SH-SY5Y (cell line): ENCODE results near the gene KLHL29.

Experiments used
- GATA2 ChIP-seq: IDR thresholded peaks from 2 replicates; pipeline ENCODE4 v1.6.1; 2011; ENCODE audit warnings: mild to moderate bottlenecking, low read depth, low read length
- GATA3 ChIP-seq: IDR thresholded peaks from 2 replicates; pipeline ENCODE4 v1.6.1; 2011; ENCODE audit warnings: low read depth, mild to moderate bottlenecking, low read length, moderate library complexity

KLHL29 gene

GRCh38 chr2:23359631-23360567, 25.1 kb upstream of the KLHL29 start:
- TF ChIP-seq GATA2, result no peak

DNA sequence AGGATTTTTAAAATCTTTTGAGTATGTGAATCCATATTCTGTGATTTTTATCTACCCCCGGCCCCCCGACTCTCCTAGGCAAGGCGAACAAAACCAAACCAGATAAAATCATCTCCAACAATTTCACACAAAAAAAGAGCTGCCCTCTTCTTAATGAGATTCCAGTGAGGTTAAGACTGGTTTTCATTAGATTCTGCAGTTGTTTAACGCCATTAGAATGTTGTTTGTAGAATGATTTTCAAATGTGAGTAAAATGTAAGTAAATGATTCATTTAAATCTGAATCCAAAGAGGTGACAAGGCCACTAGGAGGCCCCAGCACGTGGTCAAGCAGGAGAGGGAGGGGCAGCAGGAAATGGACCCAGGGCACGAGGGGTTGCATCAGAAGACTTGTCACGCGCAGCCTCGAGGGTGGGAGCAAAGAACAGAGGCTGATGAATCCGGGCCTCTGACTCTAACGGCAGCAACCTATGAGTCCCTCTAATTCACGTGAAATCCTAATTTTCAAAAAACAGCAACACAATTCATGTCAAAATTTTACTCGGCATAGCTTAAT, 24.3 kb upstream of the KLHL29 start:
- no peak for TF ChIP-seq GATA2

DNA sequence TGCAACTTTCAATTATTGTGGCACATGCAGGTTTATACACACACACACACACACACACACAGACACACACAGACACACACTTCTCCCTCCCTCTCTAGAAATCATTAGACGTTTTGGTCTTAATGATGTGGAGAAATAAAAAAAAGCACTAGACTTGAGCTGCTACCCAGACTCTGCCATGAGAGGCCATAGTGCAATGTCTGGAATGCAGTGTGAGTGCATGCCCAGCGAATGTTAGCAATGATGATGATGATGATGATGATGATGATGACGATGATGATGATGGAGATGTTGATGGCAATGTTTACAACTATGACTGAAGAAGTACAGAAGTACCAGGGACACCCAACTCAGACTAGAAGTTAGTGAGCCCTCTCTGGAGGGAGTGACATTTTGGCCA, 23.8 kb upstream of the KLHL29 start:
- no peak for TF ChIP-seq GATA3
- TF ChIP-seq GATA2, result no peak

- TF ChIP-seq GATA3 (no peak), GATA2 (no peak)
These were observed 21.7 kb upstream of the KLHL29 start for GRCh38 chr2:23363268-23363667.

- TF ChIP-seq GATA2 (no peak), GATA3 (no peak)
These were observed 21.1 kb upstream of the KLHL29 start for GRCh38 chr2:23363831-23364230.

GRCh38 chr2:23366720-23367119, 18.3 kb upstream of the KLHL29 start:
- TF ChIP-seq GATA2 (no peak), GATA3 (no peak)

DNA sequence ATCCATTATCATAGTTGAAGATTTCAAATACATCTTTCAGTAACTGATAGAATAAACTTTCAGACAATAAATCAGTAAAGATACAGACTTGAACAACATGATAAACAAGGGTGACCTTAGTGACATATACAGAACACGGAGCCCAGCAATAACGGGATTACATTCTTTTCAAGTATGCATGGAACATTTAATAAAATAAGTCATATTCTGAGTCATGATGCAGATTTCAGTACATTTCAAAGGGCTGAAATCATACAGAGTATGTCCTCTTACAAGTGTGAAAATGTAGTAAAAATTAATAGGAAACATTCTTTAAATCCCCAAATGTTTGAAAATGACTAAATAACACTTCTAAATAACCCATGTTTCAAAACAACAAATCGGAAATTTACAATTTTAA, 17.2 kb upstream of the KLHL29 start:
- TF ChIP-seq GATA3 (no peak), GATA2 (no peak)

- no peak for TF ChIP-seq GATA3
- no peak for TF ChIP-seq GATA2
These were observed 11.3 kb upstream of the KLHL29 start for GRCh38 chr2:23373666-23374065.

DNA sequence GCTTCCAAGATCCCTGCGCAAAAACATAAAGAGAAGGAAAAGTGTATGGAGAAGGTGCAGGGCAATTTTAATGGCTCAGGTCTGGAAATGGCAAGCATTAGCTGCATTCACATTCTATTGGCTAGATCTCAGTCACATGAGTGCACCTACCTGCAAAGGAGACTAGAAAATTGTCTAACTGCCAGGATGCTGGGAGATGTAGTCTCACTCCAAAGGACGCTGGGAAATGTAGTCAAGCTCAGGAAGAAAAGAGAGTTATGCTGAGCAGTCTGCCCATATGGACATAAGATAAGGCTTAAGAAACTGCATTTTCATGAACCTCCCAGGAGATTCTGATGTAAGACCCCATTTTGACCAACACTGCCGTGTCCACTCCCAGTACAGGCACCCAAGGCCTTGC, 9.5 kb upstream of the KLHL29 start:
- TF ChIP-seq GATA3 (no peak), GATA2 (no peak)

- TF ChIP-seq GATA3 (no peak), GATA2 (no peak)
These were observed 8.9 kb upstream of the KLHL29 start for GRCh38 chr2:23376075-23376474.

GRCh38 chr2:23376972-23377371, 8.0 kb upstream of the KLHL29 start:
- no peak for TF ChIP-seq GATA3
- no peak for TF ChIP-seq GATA2

DNA sequence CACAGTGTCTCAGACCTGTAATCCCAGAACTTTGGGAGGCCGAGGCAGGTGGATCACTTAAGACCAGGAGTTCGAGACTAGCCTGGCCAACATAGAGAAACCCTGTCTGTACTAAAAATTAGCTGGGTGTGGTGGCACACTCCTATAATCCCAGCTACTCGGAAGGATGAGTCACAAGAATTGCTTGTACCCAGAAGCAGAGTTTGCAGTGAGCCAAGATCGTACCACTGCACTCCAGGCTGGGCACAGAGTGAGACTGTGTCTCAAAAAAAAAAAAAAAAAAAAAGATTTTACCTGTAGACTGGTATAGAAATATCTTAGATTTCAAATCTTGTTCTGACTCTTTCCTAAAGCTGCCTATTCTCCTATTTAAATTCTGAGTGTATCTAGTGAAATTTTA, 7.2 kb upstream of the KLHL29 start:
- TF ChIP-seq GATA2 (no peak), GATA3 (no peak)

- TF ChIP-seq GATA2 (no peak), GATA3 (no peak)
These were observed 6.5 kb upstream of the KLHL29 start for GRCh38 chr2:23378496-23378895.

- TF ChIP-seq GATA2 (no peak), GATA3 (no peak)
These were observed 5.7 kb upstream of the KLHL29 start for GRCh38 chr2:23379220-23379695.

DNA sequence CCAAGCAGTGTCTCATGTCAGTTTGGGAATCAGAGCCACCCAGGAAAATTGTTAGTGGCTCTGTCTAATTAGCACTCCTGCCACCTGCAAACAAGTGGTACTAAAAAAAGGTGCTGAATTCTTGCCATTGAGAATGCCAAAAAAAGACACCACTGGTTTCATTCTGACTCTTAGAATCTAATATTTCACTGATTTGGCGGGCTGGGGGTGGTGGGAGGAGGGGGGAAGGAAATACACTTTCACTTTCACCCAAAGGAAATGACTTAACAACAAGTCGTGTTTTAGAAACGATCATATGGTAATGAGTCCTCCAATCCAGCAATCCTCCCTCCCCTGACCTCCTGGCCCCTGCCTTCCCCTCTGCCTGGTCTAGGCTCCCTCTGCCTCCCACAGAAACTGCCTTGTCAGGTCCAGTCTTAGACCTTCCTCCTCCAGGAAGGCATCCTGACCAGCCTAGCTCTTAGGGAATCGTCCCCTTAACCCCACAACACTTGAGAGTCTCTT, 4.4 kb upstream of the KLHL29 start:
- TF ChIP-seq GATA2, result no peak
- no peak for TF ChIP-seq GATA3
